Measurements from ENCODE around the gene ITPKA. TPM values are rescaled to one million over a fixed set of nuclear protein-coding genes. Genes with fewer than 3 reads are reported as not detected.

Gene ITPKA
- total RNA-seq, 1 donor from 2014 or later, result 6.7 TPM

DNA sequence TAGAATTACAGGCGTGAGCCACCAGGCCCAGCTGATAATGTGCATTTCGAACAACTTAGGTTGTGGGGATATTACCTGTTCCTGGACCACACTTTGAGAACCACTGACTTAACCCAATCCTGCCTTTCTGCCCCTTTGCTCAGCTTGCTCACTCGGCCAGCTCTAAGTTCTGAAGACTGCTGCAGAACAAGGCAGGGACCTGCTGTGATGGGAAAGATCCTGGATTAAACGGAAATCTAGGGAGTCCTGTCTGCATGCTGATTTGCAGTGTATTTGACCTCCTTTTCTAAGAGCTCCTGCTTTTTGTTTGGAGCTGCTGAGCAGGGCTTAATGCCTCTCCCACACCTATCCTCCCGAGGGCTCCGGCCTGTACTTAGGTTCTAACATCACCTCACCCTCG is 17.1 kb downstream of the ITPKA start:
- no peak for TF ChIP-seq CTCF (conservative IDR thresholded peaks at IDR 0.05; ENCODE audit: low read depth, low read length)
- no peak overlapping the region for H3K4me3 ChIP-seq (ENCODE audit: low read depth, low read length)
- no peak for DNase-seq (ENCODE audit: low read depth)

- no peak for DNase-seq (ENCODE audit: low read depth)
- H3K4me3 ChIP-seq (ENCODE audit: low read depth, low read length), result no peak overlapping the region
- TF ChIP-seq CTCF (conservative IDR thresholded peaks at IDR 0.05; ENCODE audit: low read depth, low read length), result no peak
Measured at GRCh38 chr15:41511331-41511898, 17.7 kb downstream of the ITPKA start.

- peak overlapping the region; percentile 11 for H3K4me3 ChIP-seq (ENCODE audit: low read depth, low read length)
- no peak for DNase-seq (ENCODE audit: low read depth)
- no peak for TF ChIP-seq CTCF (conservative IDR thresholded peaks at IDR 0.05; ENCODE audit: low read depth, low read length)
Measured at GRCh38 chr15:41511899-41512369, 18.3 kb downstream of the ITPKA start.

DNA sequence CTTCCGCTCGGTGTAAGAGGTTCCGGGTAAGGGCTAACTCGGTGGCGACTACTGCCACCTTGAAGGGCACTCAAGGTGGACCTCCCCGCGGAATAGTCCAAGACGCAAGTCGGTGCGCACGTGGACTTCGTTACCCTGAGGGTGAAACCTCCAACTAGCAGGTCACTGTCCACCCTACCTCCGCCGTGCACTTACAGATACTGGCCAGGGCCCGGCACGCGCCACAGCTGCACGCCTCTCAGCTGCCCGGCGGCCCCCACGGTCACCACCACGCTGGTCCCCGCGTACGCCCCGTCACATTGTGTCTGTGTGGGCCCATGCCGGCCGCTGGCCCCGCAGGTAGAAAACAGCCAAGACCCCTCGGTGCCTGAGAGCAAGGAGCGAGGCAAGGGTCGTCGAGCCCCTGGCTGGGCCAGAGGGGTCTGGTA is 18.9 kb downstream of the ITPKA start:
- TF ChIP-seq CTCF (conservative IDR thresholded peaks at IDR 0.05; ENCODE audit: low read depth, low read length), result no peak

DNA sequence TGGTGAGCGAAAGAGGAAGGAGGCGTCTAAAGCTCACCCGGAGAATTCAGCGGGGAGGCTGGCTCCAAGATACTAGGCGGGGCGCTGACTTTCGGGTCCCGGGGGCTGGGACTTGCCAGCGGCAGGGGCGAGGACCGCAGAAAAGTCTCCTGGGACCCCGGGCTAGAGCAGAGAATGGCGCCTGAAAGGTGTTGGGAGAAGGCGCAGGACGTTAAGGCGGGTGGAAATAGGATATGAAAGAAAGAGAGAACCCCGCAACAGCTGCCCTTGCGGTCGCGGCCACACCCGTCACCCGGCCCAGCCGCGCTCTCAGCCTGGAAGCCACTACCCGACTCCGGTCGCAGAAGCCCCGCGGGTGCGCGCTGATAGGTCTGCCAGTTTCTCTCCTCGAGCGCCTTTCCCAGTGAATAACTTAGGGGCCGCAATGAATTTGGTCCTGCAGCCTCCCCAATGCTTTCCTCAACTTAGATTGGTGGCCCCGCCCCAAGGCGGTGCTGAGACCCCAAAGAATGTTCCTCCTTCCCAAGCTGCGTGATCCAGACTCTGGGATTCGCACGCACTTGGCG is 19.3 kb downstream of the ITPKA start:
- DNase-seq (ENCODE audit: low read depth), result no peak

More for the DNA sequence above, 18.9 kb downstream of the ITPKA start:
- no peak for DNase-seq (ENCODE audit: low read depth)
- H3K4me3 ChIP-seq (ENCODE audit: low read depth, low read length), result peak overlapping the region; percentile 16

DNA sequence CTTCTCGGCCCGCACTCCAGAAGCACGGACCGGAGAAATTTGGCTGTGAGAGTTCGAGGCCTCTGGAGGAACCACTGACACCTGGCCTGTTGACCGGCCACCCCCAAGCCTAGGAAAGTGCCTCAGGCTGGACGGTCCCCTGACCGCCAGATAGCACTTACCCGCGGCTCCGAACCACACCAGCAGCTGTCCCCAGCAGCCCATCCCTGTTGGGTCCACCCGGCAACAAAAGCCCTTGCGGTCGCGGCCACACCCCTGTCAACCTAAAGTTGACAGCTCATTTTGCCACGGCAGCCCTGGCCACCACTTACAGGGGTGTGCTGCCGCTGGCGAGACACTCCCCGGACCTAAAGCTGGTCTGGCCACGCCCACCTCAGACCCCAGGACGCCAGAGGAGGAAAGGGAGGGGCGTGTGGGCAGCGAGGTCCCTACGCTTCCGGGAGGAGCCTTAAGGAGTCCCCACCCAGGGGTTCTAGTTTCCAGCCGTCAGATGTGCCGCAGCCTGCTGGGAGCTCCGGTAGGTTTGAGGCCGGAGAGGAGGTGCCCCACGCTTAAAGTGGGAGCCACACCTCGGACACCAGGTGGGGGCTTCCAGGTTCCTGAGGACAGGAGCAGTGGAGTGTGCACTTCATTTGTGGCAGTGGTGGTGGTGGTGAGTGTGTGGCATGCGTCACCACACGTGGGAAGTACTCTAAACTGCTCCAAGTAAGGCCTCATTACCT is 20.0 kb downstream of the ITPKA start, which contains the start of gene LTK:
Gene LTK (minus strand): TSS at position 322 of the 722 bp plus-strand sequence. CDS start 118 bp downstream, at position 204.
- no peak for DNase-seq (ENCODE audit: low read depth)
- no peak for TF ChIP-seq CTCF (conservative IDR thresholded peaks at IDR 0.05; ENCODE audit: low read depth, low read length)
- peak within 1 kb of the TSS; percentile 16 for H3K4me3 ChIP-seq (ENCODE audit: low read depth, low read length)

More for the DNA sequence above, 19.3 kb downstream of the ITPKA start:
- no peak for TF ChIP-seq CTCF (conservative IDR thresholded peaks at IDR 0.05; ENCODE audit: low read depth, low read length)
- peak overlapping the region; percentile 16 for H3K4me3 ChIP-seq (ENCODE audit: low read depth, low read length)

Measured in epithelial cell of proximal tubule (primary cell).